ENCODE data around the gene TAF3.

GRCh38 chr10:8033812-8034465 lies 215.6 kb downstream of the TAF3 start:
- TF ChIP-seq POLR2A (IDR thresholded peaks at IDR 0.05; ENCODE audit: low read depth, low read length) (no peak), POLR2AphosphoS5 (IDR thresholded peaks at IDR 0.05; ENCODE audit: low read depth, low read length) (no peak), POU2F2 (IDR thresholded peaks at IDR 0.05; ENCODE audit: low read depth, low read length) (no peak)
